WTC11 (cell line): ENCODE measurements around the gene PKDCC. TPM values are rescaled to one million over a fixed set of nuclear protein-coding genes. Genes with fewer than 3 reads are reported as not detected.
"Not testable (repeated sequence)": the region's sequence is repeated elsewhere in the genome, so short reads cannot be mapped to it uniquely, and the experiment has no call there.

Source experiments
- ATAC-seq: fragments of 200-7000 bp; cut with Tn5 transposase; 2 replicates; pipeline ENCODE4 v1.10.0; 2021; ENCODE audit warnings: mild to moderate bottlenecking, moderate library complexity
- CTCF ChIA-PET: fragments of 300-600 bp; sonication (Branson Sonifier 250); formaldehyde crosslinking; loops from one replicate; lab custom pipeline; 2021; ENCODE audit warnings: antibody characterized with exemption; lab: Charles Lee
- POLR2A ChIA-PET: fragments of 350-600 bp; sonication (Branson Sonifier 250); formaldehyde crosslinking; loops from one replicate; lab custom pipeline; 2021; ENCODE audit warnings: antibody characterized with exemption; lab: Charles Lee
- DNase-seq: peaks from one replicate; pipeline ENCODE4 v3.0.0; 2021; ENCODE audit warnings: low spot score
- H3K27ac Mint-ChIP-seq: 2 replicates; pipeline ENCODE4 v1.8.0; 2021; ENCODE audit warnings: mixed read lengths
- H3K27me3 Mint-ChIP-seq: 2 replicates; pipeline ENCODE4 v1.8.0; 2021; ENCODE audit warnings: low read depth, mild to moderate bottlenecking, moderate library complexity, mixed read lengths
- H3K36me3 Mint-ChIP-seq: 2 replicates; pipeline ENCODE4 v1.8.0; 2021; ENCODE audit warnings: mixed read lengths
- H3K4me1 Mint-ChIP-seq: 2 replicates; pipeline ENCODE4 v1.8.0; 2022; ENCODE audit warnings: mixed read lengths
- H3K4me3 Mint-ChIP-seq: 2 replicates; pipeline ENCODE4 v1.8.0; 2021; ENCODE audit warnings: mild to moderate bottlenecking, moderate library complexity, mixed read lengths
- H3K9me3 Mint-ChIP-seq: 2 replicates; pipeline ENCODE4 v1.8.0; 2021; ENCODE audit warnings: mixed read lengths
- CBFB ChIP-seq: sonication (generic); formaldehyde crosslinking; IDR thresholded peaks from 2 replicates; pipeline ENCODE4 v1.8.1; 2022; ENCODE audit warnings: mild to moderate bottlenecking, low read depth, missing genetic modification reagents
- E2F5 ChIP-seq: sonication (generic); formaldehyde crosslinking; IDR thresholded peaks from 2 replicates; pipeline ENCODE4 v1.8.1; 2022; ENCODE audit warnings: mild to moderate bottlenecking, moderate library complexity, missing genetic modification reagents
- IRF2 ChIP-seq: sonication (generic); formaldehyde crosslinking; IDR thresholded peaks from 2 replicates; pipeline ENCODE4 v1.8.0; 2022; ENCODE audit warnings: low read depth, missing genetic modification reagents, borderline replicate concordance
- JAZF1 ChIP-seq: fragments of 250-450 bp; sonication (Bioruptor Pico); IDR thresholded peaks from 2 replicates; pipeline ENCODE4 v1.9.0; 2021; ENCODE audit warnings: moderate library complexity, mild to moderate bottlenecking, inconsistent platforms
- JUN ChIP-seq: sonication (generic); formaldehyde crosslinking; IDR thresholded peaks from 2 replicates; pipeline ENCODE4 v1.8.0; 2023; ENCODE audit warnings: mild to moderate bottlenecking, missing genetic modification reagents
- KAT7 ChIP-seq: sonication (generic); formaldehyde crosslinking; IDR thresholded peaks from 2 replicates; pipeline ENCODE4 v1.8.1; 2023; ENCODE audit warnings: missing genetic modification reagents, mild to moderate bottlenecking, borderline replicate concordance
- MLX ChIP-seq: sonication (generic); formaldehyde crosslinking; IDR thresholded peaks from 2 replicates; pipeline ENCODE4 v1.8.1; 2023; ENCODE audit warnings: mild to moderate bottlenecking, missing genetic modification reagents, moderate library complexity
- SOX15 ChIP-seq: fragments of 250-450 bp; sonication (Bioruptor Pico); IDR thresholded peaks from 2 replicates; pipeline ENCODE4 v1.9.0; 2021; ENCODE audit warnings: mild to moderate bottlenecking
- TEAD1 ChIP-seq: sonication (generic); formaldehyde crosslinking; IDR thresholded peaks from 2 replicates; pipeline ENCODE4 v1.8.0; 2022; ENCODE audit warnings: mild to moderate bottlenecking, missing genetic modification reagents
- TEAD4 ChIP-seq: sonication (generic); formaldehyde crosslinking; IDR thresholded peaks from 2 replicates; pipeline ENCODE4 v1.8.0; 2022; ENCODE audit warnings: mild to moderate bottlenecking, missing genetic modification reagents
- ZNF138 ChIP-seq: sonication (generic); formaldehyde crosslinking; conservative IDR thresholded peaks from 2 replicates; pipeline ENCODE4 v1.8.1; 2022; ENCODE audit warnings: mild to moderate bottlenecking, moderate library complexity, missing genetic modification reagents
- ZNF219 ChIP-seq: sonication (generic); formaldehyde crosslinking; IDR thresholded peaks from 2 replicates; pipeline ENCODE4 v1.8.0; 2023; ENCODE audit warnings: missing genetic modification reagents, mild to moderate bottlenecking, borderline replicate concordance
- ZNF396 ChIP-seq: fragments of 250-450 bp; sonication (Bioruptor Pico); IDR thresholded peaks from 2 replicates; pipeline ENCODE4 v1.8.0; 2021; ENCODE audit warnings: mild to moderate bottlenecking, moderate library complexity, borderline replicate concordance
- total RNA-seq: library from RNA; stranded (reverse); gene quantifications from 3 replicates; pipeline ENCODE4 v1.2.3, GENCODE V29; 2021
- TF ChIP-seq, protein P1 (sequence below): fragments of 250-450 bp; sonication (Bioruptor Pico); IDR thresholded peaks from 2 replicates; pipeline ENCODE4 v1.9.0; 2021; ENCODE audit warnings: moderate library complexity, mild to moderate bottlenecking, inconsistent platforms, borderline replicate concordance
- TF ChIP-seq, protein P2 (sequence below): sonication (generic); formaldehyde crosslinking; IDR thresholded peaks from 2 replicates; pipeline ENCODE4 v1.8.0; 2022; ENCODE audit warnings: mild to moderate bottlenecking, missing genetic modification reagents

The PKDCC gene
- total RNA-seq, 1 experiment from 2014 or later: 27.3 TPM

DNA sequence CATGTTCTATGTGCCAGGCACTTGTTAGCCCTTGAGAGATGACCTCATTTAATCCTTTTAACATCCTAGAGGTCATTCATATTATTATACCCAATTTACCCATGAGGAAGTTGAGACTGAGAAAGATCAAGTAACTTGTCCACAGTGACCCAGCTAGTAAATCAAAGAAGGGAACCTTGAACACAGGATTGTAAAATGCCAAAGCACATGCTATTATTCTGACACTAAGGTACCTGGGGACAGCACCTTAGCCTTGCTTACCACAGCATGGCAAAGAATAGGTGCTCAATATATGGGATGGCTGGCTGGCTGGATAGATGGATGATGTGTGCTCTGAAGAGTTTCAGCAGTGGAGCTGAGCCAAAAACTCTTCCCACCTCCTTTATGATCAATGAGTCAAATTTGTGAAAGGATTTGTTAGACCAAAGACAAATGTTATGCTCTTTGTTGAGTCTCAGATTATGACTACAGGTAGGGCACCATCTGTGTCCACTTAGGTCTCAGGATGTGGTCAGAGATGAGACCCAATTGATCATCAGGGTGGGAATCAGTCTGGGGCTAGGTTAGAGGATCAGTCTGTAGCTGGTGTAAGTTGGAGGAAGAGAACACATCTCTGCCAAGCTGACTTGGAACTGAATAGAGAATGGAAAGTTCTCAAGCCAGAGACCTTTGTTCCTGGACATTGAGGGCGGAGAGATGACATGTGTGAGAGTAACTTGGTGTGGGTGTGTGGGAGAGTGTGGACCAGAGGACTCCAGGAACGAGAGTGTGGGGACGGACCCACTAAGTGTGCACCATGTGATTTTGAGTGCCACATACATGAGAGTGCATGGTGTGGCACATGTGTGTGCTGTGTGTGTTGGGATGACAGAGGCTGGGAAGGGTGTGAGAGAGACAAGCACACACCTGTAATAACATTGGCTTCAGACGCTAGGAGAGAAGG is 16.3 kb upstream of the PKDCC start:
- CTCF ChIA-PET: interaction anchor here (0.7 to 2.6 kb wide), 7 partner anchors 9 to 178 kb away, joined by 3 to 19 read pairs (median 3); no protein-coding TSS in a partner anchor

GRCh38 chr2:42032224-42032620 is 15.6 kb upstream of the PKDCC start:
- H3K27ac Mint-ChIP-seq: no peak overlapping the region
- ATAC-seq (peak; percentile 11; the same call in 1 of the 2 replicates), DNase-seq (no peak)
- H3K9me3 Mint-ChIP-seq: no peaks in the 10 kb centered on the region
- peaks cover 52% of the 10 kb centered on the region for H3K4me1 Mint-ChIP-seq
- no peak overlapping the region for H3K4me3 Mint-ChIP-seq
- POLR2A ChIA-PET: interaction anchor here (1.2 kb wide), 1 partner anchor 85 kb away, joined by 3 read pairs; no protein-coding TSS in a partner anchor
- H3K27me3 Mint-ChIP-seq: peaks cover 34% of the 10 kb centered on the region
- CTCF ChIA-PET: interaction anchor here (0.6 to 2.6 kb wide), 8 partner anchors 9 to 179 kb away, joined by 3 to 19 read pairs (median 3); no protein-coding TSS in a partner anchor
- H3K36me3 Mint-ChIP-seq: no peaks in the 10 kb centered on the region
- TF ChIP-seq ZNF219 (CRISPR knock-in tag) (no peak), ZNF138 (CRISPR knock-in tag) (0 out of 2 replicates have a peak, but pooled peaks have one; percentile 17)

More for the DNA sequence above, 16.3 kb upstream of the PKDCC start:
- no peaks in the 10 kb centered on the region for H3K36me3 Mint-ChIP-seq
- 0 out of 2 replicates have a peak overlapping the region, but pooled peaks have one; percentile 0 for H3K4me3 Mint-ChIP-seq
- POLR2A ChIA-PET: interaction anchor here (1.0 to 1.3 kb wide), 3 partner anchors 15 to 135 kb away, joined by 3 read pairs; no protein-coding TSS in a partner anchor
- TF ChIP-seq MLX (CRISPR knock-in tag): no peak
- no peak for TF ChIP-seq CBFB (CRISPR knock-in tag)
- TF ChIP-seq ZNF396 (CRISPR knock-in tag): no peak
- no peak for TF ChIP-seq JUN
- TF ChIP-seq, protein P1, sequence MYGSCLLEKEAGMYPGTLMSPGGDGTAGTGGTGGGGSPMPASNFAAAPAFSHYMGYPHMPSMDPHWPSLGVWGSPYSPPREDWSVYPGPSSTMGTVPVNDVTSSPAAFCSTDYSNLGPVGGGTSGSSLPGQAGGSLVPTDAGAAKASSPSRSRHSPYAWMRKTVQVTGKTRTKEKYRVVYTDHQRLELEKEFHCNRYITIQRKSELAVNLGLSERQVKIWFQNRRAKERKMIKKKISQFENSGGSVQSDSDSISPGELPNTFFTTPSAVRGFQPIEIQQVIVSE (CRISPR knock-in tag): no peak
- TF ChIP-seq KAT7: no peak
- TF ChIP-seq, all 79 proteins: peak for 0
- Mint-ChIP-seq H3K9me3 (no peaks in the 10 kb centered on the region), H3K27ac (no peak overlapping the region), H3K4me1 (peaks cover 52% of the 10 kb centered on the region), H3K27me3 (peaks cover 34% of the 10 kb centered on the region)
- ATAC-seq: no peak
- DNase-seq: no peak

DNA sequence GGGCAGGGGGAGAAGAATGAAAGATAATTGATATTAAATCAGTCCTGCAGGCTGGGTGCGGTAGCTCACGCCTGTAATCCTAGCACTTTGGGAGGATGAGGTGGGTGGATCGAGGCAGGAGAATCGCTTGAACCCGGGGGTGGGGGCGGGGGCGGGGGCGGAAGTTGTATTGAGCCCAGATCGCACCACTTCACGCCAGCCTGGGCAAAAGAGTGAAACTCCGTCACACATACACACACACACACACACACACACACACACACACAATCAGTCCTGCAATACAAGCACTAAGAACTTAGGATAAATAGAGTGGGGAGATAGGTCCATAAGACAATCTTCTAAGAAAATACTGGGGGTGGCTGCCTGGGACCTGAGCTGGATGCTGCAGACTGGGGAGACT is 15.1 kb upstream of the PKDCC start:
- DNase-seq (no peak), ATAC-seq (no peak)
- H3K27me3 Mint-ChIP-seq: peaks cover 31% of the 10 kb centered on the region
- peaks cover 52% of the 10 kb centered on the region for H3K4me1 Mint-ChIP-seq
- CTCF ChIA-PET: interaction anchor here (0.6 to 2.6 kb wide), 5 partner anchors 8 to 179 kb away, joined by 3 to 19 read pairs (median 3); no protein-coding TSS in a partner anchor
- no peaks in the 10 kb centered on the region for H3K36me3 Mint-ChIP-seq
- no peak for TF ChIP-seq JAZF1 (CRISPR knock-in tag)
- TF ChIP-seq TEAD4 (CRISPR knock-in tag): no peak
- TF ChIP-seq, protein P2, sequence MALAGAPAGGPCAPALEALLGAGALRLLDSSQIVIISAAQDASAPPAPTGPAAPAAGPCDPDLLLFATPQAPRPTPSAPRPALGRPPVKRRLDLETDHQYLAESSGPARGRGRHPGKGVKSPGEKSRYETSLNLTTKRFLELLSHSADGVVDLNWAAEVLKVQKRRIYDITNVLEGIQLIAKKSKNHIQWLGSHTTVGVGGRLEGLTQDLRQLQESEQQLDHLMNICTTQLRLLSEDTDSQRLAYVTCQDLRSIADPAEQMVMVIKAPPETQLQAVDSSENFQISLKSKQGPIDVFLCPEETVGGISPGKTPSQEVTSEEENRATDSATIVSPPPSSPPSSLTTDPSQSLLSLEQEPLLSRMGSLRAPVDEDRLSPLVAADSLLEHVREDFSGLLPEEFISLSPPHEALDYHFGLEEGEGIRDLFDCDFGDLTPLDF: no peak
- TF ChIP-seq E2F5 (CRISPR knock-in tag): no peak
- TF ChIP-seq TEAD1: no peak
- TF ChIP-seq SOX15 (CRISPR knock-in tag): no peak
- no peak for TF ChIP-seq ZNF396 (CRISPR knock-in tag)
- TF ChIP-seq IRF2 (CRISPR knock-in tag): no peak
- no peak for TF ChIP-seq ZNF138 (CRISPR knock-in tag)
- no peaks in the 10 kb centered on the region for H3K9me3 Mint-ChIP-seq
- POLR2A ChIA-PET: interaction anchor here (1.2 kb wide), 1 partner anchor 85 kb away, joined by 3 read pairs; no protein-coding TSS in a partner anchor
- H3K4me3 Mint-ChIP-seq: no peak overlapping the region
- H3K27ac Mint-ChIP-seq: no peak overlapping the region

GRCh38 chr2:42034096-42034495 is 13.7 kb upstream of the PKDCC start:
- Mint-ChIP-seq H3K4me1 (peaks cover 42% of the 10 kb centered on the region), H3K27me3 (peaks cover 25% of the 10 kb centered on the region)
- ATAC-seq, H3K27ac Mint-ChIP-seq, DNase-seq, H3K4me3 Mint-ChIP-seq, POLR2A ChIA-PET, H3K36me3 Mint-ChIP-seq, H3K9me3 Mint-ChIP-seq: not testable (repeated sequence)
- CTCF ChIA-PET: interaction anchor here (2.4 kb wide), 1 partner anchor 164 kb away, joined by 10 read pairs; no protein-coding TSS in a partner anchor
